ENCODE measurements around the gene PDCD4. TPM values are rescaled to one million over a fixed set of nuclear protein-coding genes. Genes with fewer than 3 reads are reported as not detected.
A peak's percentile ranks its signal among the peaks of the same experiment; 100 is the strongest.

Gene PDCD4
- total and polyA plus RNA-seq, 2 of the 13 experiments (the other 11 are each of a cell fraction or from before 2014, with no cell fraction given) = 22.8 to 56.2 TPM

DNA sequence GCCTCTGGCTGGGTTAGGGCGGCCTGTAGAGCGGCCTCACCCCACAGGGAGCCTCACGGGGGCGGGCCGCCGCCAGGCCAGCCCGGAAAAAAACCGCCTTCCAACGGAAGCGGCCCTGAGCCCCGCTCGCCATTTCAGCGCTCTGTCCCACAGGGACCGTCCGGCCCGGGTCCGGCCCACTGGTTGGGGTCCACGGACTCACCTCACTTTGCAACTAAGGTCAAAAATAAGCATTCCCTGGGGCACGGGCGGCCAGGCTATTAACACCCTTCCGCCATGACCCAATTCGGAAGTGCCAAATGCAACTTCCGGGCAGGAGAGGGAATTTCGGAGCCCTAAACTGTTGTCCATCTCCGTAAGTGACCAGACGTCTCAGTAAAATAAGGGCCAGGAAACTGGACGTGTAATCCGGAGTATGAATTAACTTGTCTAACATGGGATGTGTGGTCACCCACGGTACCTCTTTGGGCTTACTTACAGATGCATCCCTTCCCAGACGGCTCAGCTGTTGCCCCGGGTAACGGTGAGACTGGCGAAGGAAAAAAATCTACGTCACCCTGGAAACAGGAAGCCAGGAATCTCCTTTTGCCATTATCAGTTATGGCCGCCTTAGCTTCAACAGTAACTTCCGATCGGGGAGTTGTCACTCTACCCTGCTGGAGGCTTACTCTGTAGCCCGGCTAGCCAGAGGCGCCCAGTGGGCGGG, 47.1 kb downstream of the PDCD4 start, which contains the start of gene BBIP1 (continued):
- TF ChIP-seq YY1 (IDR thresholded peaks at IDR 0.05; ENCODE audit: insufficient read depth, insufficient replicate concordance, low read depth, low read length) (peak; percentile 97), ZNF207 (IDR thresholded peaks at IDR 0.05; ENCODE audit: borderline replicate concordance) (no peak), HNRNPK (IDR thresholded peaks at IDR 0.05; ENCODE audit: low read depth, low read length, poor library complexity, severe bottlenecking) (no peak), HOXA9 (CRISPR knock-in tag; IDR thresholded peaks at IDR 0.05; ENCODE audit: borderline replicate concordance) (no peak), FOXK1 (CRISPR knock-in tag; IDR thresholded peaks at IDR 0.05; ENCODE audit: borderline replicate concordance, low read depth) (peak; percentile 68; the same call in 1 of the 2 replicates), SP2 (CRISPR knock-in tag; IDR thresholded peaks at IDR 0.05) (no peak; the same call in none of the 2 replicates), ZNF597 (CRISPR knock-in tag; IDR thresholded peaks at IDR 0.05) (no peak), HOXA7 (CRISPR knock-in tag; IDR thresholded peaks at IDR 0.05) (no peak), ZNF674 (CRISPR knock-in tag; IDR thresholded peaks at IDR 0.05; ENCODE audit: low read depth) (0 out of 2 replicates have a peak, but pooled peaks have one; percentile 42), NCOA5 (CRISPR knock-in tag; IDR thresholded peaks at IDR 0.05) (no peak), FOXO1 (CRISPR knock-in tag; IDR thresholded peaks at IDR 0.05) (peak; percentile 64; the same call in 1 of the 2 replicates), ZNF225 (CRISPR knock-in tag; IDR thresholded peaks at IDR 0.05) (peak; percentile 52; the same call in 1 of the 2 replicates), KDM1A (CRISPR knock-in tag; IDR thresholded peaks at IDR 0.05) (no peak), TCF7L2 (IDR thresholded peaks at IDR 0.05; ENCODE audit: low read depth, low read length) (no peak)
- TF ChIP-seq, protein P1, sequence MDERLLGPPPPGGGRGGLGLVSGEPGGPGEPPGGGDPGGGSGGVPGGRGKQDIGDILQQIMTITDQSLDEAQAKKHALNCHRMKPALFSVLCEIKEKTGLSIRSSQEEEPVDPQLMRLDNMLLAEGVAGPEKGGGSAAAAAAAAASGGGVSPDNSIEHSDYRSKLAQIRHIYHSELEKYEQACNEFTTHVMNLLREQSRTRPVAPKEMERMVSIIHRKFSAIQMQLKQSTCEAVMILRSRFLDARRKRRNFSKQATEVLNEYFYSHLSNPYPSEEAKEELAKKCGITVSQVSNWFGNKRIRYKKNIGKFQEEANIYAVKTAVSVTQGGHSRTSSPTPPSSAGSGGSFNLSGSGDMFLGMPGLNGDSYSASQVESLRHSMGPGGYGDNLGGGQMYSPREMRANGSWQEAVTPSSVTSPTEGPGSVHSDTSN (CRISPR knock-in tag; IDR thresholded peaks at IDR 0.05) = 0 out of 2 replicates have a peak, but pooled peaks have one; percentile 11
- TF ChIP-seq, protein P2, sequence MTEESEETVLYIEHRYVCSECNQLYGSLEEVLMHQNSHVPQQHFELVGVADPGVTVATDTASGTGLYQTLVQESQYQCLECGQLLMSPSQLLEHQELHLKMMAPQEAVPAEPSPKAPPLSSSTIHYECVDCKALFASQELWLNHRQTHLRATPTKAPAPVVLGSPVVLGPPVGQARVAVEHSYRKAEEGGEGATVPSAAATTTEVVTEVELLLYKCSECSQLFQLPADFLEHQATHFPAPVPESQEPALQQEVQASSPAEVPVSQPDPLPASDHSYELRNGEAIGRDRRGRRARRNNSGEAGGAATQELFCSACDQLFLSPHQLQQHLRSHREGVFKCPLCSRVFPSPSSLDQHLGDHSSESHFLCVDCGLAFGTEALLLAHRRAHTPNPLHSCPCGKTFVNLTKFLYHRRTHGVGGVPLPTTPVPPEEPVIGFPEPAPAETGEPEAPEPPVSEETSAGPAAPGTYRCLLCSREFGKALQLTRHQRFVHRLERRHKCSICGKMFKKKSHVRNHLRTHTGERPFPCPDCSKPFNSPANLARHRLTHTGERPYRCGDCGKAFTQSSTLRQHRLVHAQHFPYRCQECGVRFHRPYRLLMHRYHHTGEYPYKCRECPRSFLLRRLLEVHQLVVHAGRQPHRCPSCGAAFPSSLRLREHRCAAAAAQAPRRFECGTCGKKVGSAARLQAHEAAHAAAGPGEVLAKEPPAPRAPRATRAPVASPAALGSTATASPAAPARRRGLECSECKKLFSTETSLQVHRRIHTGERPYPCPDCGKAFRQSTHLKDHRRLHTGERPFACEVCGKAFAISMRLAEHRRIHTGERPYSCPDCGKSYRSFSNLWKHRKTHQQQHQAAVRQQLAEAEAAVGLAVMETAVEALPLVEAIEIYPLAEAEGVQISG (CRISPR knock-in tag; IDR thresholded peaks at IDR 0.05) = peak; percentile 97
- TF ChIP-seq, protein P3, sequence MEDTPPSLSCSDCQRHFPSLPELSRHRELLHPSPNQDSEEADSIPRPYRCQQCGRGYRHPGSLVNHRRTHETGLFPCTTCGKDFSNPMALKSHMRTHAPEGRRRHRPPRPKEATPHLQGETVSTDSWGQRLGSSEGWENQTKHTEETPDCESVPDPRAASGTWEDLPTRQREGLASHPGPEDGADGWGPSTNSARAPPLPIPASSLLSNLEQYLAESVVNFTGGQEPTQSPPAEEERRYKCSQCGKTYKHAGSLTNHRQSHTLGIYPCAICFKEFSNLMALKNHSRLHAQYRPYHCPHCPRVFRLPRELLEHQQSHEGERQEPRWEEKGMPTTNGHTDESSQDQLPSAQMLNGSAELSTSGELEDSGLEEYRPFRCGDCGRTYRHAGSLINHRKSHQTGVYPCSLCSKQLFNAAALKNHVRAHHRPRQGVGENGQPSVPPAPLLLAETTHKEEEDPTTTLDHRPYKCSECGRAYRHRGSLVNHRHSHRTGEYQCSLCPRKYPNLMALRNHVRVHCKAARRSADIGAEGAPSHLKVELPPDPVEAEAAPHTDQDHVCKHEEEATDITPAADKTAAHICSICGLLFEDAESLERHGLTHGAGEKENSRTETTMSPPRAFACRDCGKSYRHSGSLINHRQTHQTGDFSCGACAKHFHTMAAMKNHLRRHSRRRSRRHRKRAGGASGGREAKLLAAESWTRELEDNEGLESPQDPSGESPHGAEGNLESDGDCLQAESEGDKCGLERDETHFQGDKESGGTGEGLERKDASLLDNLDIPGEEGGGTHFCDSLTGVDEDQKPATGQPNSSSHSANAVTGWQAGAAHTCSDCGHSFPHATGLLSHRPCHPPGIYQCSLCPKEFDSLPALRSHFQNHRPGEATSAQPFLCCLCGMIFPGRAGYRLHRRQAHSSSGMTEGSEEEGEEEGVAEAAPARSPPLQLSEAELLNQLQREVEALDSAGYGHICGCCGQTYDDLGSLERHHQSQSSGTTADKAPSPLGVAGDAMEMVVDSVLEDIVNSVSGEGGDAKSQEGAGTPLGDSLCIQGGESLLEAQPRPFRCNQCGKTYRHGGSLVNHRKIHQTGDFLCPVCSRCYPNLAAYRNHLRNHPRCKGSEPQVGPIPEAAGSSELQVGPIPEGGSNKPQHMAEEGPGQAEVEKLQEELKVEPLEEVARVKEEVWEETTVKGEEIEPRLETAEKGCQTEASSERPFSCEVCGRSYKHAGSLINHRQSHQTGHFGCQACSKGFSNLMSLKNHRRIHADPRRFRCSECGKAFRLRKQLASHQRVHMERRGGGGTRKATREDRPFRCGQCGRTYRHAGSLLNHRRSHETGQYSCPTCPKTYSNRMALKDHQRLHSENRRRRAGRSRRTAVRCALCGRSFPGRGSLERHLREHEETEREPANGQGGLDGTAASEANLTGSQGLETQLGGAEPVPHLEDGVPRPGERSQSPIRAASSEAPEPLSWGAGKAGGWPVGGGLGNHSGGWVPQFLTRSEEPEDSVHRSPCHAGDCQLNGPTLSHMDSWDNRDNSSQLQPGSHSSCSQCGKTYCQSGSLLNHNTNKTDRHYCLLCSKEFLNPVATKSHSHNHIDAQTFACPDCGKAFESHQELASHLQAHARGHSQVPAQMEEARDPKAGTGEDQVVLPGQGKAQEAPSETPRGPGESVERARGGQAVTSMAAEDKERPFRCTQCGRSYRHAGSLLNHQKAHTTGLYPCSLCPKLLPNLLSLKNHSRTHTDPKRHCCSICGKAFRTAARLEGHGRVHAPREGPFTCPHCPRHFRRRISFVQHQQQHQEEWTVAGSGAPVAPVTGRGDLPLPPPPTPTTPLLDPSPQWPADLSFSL (CRISPR knock-in tag; IDR thresholded peaks at IDR 0.05) = no peak
